ENCODE results near the gene PTPRK.

Gene PTPRK

DNA sequence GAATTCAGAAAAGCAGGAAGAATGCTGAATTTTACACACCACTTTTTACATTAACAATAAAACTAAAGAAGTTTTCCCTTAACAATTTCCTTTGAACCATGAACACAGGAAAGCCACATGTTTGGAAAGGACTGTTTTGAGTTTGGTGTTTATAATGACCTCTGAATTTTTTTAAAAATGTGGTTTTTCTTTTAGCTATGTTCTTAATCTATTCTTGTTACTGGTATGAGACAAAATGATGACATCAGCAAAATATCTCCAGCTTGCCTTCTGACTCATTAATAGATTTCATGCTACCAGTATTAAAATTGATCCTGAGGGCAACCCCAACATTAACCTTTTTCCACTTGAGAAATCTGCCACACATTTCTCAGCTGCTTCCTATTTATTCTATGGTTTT, 402.0 kb downstream of the PTPRK start:
- no peak for DNase-seq

DNA sequence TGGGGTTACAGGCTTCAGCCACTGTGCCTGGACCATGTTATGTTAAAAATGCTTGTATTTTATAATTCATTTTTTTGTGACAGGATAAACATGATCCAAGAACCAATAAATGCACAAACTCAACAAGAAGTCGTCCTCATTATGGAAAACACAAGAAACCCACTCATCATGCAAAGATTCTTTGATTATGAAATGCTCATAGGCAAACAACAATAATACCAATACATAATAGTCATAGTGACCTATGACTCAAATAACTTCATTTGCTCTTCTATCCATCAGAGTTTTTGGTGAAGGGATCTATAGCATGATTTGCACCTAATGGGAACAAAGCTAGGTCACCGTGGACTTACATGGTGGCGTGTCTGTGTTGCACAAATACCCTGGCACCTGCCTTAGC, 402.5 kb downstream of the PTPRK start:
- no peak for DNase-seq

DNA sequence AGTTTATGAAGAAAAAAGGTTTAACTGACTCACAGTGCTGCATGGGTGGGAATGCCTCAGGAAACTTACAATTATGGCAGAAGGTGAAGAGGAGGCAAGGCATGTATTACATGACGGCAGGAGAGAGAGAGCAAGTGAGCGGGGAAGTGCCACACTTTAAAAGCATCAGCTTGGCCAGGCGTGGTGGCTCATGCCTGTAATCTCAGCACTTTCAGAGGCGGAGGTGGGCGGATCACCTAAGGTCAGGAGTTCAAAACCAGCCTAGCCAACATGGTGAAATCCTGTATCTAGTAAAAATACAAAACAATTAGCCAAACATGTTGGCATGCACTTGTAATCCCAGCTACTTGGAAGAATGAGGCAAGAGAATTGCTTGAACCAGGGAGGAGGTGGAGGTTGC, 406.2 kb downstream of the PTPRK start:
- DNase-seq = no peak

DNA sequence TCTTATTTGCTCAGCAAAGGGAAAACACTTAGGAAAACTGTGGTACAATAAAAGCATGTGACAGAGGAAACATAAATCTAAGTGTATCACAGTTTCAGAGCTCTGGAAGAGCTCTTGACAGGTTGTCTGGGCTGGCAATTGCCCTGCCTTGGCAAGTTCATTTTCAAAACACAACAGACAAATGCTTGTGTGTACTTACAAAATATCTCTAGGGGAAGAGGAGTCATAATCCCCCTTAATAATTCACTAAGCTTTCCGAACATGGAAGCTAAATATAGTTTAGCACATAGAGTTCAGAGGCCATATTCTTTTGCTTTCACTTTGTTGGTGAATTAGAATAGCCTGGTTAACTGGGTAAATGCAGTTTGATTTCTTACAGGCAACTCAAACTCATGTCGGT, 407.9 kb downstream of the PTPRK start:
- DNase-seq = no peak

DNA sequence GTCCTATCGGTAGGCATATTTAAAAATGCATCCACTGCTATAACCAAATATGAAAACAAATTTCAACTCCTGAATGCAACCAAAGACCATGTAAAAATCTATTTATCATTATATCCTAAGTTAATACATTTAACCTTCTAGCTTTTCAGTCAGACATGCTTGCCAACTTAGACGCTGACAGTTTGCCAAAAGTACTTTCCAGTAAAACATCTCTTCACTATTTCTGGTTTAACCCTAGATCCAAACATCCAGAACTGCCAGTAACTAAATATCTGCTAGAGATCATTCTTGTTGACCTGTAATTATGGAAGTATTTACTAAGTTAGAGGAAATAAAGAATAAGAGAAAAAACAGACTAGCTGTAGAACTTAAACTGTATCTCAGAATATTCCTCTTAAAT, 409.3 kb downstream of the PTPRK start:
- no peak for DNase-seq

DNA sequence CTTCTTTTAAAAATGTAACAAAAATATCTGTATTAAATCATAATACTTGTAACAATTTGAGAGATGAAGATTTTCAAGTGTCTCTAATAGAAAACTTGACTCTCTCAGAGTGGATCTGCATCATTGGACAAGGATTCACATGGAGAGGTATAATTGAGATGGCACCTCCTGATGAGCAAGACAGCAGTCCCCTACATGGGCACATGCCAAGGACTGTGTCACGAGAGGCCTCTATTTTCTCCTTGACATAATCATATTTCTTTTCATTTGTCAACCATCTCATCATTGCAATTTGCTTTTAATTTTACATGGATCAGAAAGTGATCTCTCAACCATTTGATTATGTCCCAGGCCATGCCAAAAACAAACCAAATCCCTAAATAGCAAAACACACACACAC, 412.7 kb downstream of the PTPRK start:
- DNase-seq = no peak

DNA sequence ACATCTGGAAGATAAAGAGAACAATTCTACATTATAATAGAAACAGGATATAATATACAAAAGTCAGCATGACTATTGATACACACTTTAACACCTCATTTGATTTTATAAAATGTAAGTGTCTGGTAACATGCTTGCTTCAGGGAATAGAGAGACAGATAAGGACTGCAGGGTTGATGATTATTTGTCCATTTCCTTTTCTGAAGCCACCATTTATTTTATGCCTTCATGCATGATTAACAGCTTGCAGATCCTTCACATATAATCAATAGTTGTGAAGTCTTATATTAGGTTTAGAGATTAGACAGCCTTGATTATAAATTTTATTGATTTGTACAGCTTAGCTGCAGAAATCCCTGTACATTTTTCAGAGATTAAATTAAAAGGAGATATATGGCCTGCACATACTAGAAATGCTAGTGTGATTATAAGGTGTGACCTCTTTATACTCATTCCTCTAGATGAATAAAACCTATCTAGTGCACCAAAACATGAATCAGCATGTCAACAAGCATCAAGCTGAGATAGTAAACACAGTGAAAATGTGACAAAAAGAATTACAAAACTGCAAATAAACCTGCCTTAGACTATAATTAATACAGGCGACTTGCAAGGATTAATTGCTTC, 420.7 kb downstream of the PTPRK start:
- DNase-seq = no peak

DNA sequence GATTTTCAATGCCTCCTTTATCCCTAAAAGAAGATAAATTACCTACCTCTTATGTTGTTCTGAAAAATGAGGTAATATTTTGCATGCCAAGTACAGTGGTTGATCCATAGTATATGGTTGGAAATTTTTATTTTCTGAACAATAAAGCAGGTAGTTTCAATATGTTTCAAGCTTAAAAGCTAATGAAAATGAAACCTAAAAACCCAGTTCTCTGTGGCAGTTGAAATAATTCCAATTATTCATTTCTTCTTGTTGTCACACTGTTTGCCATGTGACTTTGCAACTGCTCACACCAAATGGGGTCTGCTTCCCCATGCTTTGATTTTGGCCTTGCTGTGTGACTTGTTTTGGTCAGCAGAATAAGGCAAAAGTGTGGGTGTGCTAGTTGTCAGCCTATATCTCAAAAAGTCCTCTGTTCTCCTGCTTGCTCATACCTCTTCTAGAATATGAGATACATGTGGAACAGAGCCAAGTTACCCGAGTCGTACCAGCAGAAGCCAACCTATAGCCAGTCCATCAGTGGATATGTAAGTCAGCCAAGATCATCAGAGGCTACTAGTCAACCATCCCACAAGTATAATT, 422.3 kb downstream of the PTPRK start:
- DNase-seq = no peak

DNA sequence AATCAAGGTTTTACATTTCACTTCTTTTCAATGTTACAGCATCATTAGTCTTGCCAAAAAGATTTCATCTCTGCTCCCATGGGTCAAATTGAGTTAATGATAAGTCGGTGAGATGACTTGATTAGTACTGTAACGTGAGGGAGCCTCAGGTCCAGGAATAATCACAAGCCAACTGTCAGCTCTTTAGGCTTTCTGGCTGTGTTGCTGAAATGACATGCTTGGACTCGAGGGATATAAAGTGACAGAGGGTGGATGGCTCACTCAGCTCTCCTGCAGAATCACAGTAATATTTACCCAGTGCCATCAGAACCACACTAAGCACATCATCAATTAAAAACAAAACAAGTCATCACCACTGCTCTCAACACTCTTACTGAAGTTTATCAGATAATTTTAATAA, 423.4 kb downstream of the PTPRK start:
- no peak for DNase-seq

DNA sequence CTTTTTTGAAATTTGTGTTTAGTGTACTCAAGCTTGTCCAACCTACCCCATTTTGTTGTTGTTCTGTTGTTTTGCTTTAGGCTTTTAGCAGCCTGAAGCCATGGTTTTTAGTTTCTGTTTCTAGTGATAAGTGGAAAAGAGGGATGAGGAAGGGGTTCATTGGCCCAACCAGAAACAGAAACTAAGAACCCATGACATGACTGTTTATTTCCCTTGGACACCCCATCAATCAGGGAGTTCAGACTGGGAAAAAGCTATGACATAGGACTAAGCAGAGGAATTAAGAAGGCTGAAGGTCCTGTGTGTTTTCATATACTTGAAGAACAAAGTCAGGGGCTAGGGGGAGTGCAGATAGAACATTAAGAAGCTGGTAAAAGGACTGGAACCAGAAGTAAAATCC, 425.0 kb downstream of the PTPRK start:
- no peak for DNase-seq

DNA sequence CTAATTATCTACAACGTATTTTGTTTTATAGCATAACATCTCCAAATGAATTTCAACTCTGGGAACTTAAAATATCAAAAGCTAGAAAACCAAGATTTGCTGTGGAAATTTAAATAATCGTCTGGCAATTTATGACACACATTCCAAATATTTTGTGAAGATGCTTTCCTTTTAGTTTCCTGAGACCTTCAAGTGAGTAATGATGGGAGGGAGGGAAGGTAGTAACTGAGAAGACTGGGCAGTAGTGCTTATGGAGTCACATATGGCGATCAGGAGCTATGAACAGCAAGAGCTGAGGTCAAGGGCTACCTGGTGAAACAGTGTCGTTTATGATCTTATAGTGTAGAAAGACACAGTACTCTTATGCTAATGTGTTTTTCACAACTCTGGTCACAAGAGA, 441.4 kb downstream of the PTPRK start:
- DNase-seq = no peak

DNA sequence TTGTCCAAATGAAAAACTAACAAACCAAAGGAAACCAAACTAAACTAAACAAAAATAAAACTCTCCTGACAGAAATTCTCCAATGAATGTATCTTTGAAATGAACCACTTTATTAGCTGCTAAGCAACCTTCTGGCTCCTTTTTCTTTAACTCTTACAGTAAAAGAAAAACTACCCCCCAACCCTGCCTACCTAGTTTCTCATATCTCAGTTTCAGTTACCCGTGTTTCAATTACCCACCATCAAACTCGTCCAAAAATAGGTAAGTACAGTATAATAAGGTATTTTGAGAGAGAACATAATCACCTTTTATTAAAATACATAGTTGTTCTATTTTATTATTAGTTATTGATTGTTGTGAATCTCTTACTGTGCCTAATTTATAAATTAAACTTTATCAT, 442.1 kb downstream of the PTPRK start:
- no peak for DNase-seq

DNA sequence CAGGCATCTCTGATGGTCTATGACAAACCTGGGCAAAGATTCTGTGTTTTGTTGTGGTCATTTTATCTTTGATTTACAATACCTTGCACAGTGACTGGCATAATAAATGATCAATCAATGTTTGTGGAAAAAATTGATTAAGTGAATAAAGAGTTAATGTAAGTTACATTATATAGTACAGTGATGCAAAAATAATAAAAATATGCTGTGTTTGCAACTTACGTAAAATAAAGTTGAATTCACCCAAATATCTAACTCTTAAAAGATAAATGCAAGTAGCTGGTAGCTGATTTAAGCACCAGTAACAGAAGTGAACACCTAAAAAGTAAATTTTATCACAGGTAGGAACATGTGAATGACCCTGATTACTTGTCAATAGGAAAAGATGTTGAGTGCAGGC, 443.6 kb downstream of the PTPRK start:
- DNase-seq = no peak

DNA sequence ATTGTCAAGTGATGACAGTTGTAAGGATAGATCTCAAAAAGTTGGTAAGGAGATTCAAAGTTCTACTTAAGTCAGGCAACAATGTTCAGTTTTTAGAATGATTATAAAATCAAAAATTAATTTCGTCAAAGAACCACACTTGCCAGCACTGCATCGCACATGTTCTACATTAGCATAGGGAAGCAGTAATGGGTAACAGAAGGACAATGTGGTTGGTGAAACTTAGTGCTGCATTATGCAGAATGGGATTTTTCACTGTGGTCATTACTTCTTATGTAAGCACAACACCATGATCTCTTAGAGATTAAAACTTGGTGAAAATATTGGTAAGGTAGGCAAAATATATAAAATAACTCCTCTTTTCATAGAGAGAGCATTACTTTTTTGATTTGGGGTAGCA, 445.8 kb downstream of the PTPRK start:
- no peak for DNase-seq

DNA sequence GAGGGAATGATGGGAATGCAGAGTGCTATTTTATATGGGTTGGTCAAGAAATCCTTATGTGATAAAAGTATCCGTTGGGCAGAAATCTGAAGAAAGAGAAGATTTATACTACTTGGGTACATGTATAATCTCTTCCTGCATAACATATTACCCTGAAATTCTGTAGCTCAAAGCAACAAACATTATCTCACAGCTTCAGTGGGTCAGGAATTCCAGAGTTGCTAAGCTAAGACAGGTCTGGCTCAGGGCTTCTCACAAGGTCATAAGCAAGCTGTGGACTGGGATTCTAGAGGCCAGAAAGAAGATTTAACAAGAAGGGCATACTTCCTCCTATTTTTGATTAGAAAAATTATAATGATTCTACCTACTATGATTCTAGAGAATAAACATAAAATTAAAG, 447.0 kb downstream of the PTPRK start:
- no peak for DNase-seq

DNA sequence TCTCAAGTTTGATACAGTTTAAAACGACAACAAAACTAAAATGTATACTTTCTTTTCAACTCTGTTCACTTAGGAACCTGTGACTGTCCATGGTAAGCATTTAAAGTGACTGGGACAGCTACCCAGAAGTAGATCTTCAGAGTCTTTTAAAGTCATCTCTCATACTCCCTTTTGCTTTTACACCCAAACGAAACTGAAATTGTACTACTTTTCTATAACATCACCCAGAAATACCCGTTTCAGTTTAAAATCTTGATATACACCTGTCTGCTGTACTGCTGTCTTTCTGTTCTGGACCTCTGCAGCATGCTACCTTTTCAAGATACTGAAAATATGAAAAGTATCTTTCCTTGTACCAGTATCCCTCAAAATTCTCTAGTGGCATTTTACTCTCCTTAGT, 449.2 kb downstream of the PTPRK start:
- DNase-seq = no peak

DNA sequence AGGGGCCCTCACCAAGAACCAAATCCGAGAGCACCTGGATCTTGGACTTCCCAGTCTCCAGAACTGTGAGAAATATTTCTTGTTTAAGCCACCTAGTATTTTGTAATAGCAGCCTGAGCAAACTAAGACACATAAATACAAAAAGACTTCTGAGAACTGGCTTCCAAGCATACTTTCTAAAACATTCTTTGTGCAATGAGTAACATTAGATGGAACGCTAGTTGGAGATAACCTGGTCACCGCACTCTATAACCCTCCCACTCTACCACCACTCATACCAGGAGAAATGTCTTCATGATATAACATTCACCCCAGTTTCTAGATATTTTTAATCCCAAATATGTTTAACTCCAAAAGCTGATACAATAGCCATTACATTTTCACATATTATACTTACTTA, 450.0 kb downstream of the PTPRK start:
- no peak for DNase-seq

DNA sequence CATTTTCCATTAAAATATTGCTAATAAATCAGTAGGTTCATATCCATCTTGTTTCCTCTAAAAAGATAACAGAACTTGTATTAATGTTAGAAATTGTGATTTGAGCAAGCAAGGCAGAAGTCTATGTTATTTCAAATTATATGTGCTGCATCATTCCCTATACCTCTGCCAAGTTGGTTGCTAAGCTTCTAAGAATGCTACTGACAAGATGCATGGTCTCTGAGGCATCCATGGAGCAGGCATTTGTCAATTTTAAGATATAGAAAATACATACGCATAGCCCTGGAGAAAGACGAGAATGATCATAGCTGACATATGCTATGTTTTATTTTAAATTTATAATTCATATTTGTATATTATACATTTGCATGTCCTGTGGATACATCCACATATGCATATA, 451.2 kb downstream of the PTPRK start:
- no peak for DNase-seq

DNA sequence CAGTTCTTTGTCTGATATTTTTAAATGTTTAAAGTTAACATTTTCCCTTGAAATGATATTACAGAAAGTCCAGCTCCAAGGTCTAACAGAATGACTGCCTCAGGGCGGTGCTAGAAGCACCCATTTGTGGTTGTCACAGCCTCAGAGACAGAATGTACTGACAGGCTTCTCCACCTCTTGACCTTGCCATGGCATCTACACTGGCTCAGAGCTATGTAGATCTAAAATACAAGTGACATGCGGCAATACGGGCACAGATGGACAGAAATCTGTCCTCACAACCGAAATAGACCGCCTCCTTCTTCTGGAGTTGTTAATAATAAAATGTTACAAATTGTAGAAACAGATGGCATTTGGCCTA, 452.3 kb downstream of the PTPRK start:
- DNase-seq = no peak

DNA sequence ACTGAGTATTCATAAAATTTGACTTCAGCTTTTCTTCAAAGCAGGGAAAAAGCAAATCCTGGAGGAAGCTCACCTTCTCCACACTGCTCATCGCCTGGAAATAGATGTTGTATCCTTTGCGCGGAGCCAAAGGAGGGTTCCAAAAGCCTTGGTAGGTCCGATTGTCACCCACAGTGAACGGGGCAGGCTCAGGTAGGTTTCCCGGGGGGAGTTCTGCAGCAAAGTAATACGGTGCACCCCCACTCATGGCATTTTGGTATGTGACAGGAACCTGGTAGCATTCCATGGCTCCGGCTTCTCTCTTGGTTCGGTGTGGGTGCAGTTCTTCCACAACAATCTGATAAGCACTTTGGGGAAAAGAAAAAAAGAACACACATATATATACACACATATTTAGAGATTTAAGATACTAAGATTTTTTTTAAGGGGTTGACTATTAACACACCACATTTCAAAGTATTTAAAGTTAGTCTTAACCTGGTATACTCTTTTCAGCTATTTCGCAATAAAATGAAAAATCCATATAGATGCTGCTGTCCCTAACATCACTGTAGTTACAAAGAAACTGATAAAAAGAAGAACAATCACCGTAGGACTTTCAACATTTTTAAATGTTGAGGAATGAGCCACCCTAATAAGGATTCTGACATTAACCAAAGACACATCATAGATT, 452.8 kb downstream of the PTPRK start:
- DNase-seq = no peak

DNA sequence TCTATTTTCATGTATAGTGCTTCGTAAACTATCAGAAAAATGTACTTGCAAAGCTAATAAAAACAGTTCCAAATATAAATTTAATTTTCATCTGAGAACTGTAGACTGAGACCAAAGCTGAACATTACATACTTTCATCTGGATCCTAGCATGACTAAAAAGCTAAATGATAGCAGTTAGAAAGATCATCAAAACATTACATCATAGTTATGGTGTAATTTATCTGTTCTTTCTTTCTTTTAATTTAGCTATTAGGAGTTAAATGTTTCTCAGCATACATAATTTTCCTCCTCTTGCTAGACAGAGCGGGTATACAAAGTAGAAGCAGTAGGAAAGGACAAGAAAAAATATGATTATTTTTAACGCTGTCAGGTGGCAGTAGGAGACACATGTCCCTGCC, 455.3 kb downstream of the PTPRK start:
- no peak for DNase-seq

DNA sequence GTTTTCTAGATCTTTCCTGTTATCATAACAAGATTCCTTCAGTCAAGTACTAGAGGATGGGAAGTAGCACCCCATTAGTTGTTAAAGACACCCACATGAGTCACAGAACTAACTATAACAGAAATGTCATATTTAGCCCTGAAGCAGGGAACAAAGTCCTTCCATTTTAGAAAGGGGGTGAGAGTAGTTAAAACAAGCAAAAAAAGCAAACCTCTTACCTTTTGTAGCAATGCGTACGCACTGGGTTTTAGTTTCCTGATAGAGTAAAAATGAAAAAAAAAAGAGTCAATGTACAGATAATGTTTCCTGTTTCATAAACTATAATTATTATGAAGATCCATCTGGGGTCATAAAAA, 455.9 kb downstream of the PTPRK start:
- no peak for DNase-seq

DNA sequence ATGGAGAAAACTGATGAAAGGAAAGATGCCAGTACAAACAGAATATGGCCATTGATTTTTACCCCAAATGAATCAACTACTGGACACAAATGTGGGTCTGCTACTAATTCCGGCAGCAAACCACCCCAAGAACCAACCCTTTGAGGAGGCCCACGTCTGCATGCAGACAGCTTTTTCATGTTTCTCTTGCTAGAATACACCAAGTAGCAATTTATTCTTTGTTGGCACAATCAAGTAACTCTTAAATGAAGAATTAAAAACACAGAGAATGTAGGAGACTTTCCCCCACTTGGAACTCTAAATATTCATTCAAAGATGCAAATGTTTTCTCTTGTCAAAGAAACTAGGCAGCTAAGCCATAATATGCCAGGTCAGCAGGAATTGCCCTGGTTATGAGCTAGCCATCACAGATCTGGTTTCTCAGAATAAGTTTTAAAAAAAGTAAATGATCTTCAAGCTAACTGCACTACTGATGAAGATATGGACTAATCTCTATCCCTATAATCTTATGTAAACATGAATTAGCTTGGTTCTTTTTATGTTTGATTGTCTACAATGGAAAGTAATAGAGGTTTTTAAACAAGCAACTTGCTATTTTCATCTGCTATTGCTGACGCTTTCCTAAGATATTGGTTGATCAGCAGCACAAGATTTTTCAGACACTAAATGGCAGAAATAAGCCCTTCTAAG, 456.4 kb downstream of the PTPRK start:
- no peak for DNase-seq

DNA sequence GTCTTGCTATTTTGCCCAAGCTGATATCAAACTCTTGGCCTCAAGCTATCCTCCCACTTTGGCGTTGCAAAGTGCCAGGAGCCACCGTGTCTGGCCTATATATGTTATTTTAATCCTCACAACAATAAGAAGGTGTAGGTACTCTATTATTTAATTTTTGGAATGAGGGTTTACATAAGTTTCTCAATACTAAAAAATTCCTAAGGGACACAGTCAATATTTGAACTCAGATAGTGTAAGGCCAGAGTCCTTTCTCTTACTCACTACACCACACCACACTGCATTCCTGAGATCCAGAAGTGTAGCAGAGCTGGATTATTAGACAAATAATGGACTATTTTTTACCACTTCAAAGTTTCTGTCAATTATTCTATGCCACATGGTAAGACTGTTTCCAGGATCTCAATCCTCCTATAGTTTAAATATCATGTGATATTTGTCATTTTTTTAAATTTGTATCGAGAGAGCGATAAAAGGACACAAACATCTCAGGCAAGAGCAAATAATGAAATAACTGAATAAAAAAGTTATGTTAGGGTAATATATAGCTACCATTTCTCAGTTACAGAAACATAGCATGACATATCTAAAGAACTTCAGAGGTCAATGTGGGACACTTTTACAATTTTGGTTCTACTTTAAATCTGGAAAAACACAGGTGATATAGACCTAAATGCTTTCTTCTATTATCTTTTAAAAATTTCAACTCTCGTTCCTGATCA, 457.4 kb downstream of the PTPRK start:
- DNase-seq = no peak

Data from activated CD4-positive, alpha-beta T cell treated with anti-CD3 and anti-CD28 coated beads for 1 hour (primary cell).